DOHH2 (cell line): ENCODE measurements around the gene EIF4A3.

Source experiments
- H3F3A ChIP-seq: fragments of 200-600 bp; sonication (generic), shearing (Covaris generic); 2 replicates; pipeline ENCODE4 v1.6.0; 2016; ENCODE audit warnings: antibody characterized with exemption, mild to moderate bottlenecking; ENCODE audit not compliant: control insufficient read depth, insufficient read depth
- H3K27ac ChIP-seq: fragments of 200-600 bp; sonication (generic); 2 replicates; pipeline ENCODE4 v1.5.1; 2014; ENCODE audit warnings: low read depth, mild to moderate bottlenecking, low read length, moderate library complexity
- H3K27me3 ChIP-seq: fragments of 200-600 bp; sonication (generic); 2 replicates; pipeline ENCODE4 v1.6.1; 2014; ENCODE audit warnings: mild to moderate bottlenecking, low read length, mixed read lengths; ENCODE audit not compliant: control insufficient read depth
- H3K36me3 ChIP-seq: fragments of 200-600 bp; sonication (generic); 2 replicates; pipeline ENCODE4 v1.6.1; 2014; ENCODE audit warnings: mild to moderate bottlenecking, low read length, moderate library complexity, mixed read lengths; ENCODE audit not compliant: control insufficient read depth
- H3K4me1 ChIP-seq: fragments of 200-600 bp; sonication (generic); 2 replicates; pipeline ENCODE4 v1.6.1; 2014; ENCODE audit warnings: mild to moderate bottlenecking, low read length, mixed read lengths; ENCODE audit not compliant: control insufficient read depth
- H3K4me2 ChIP-seq: fragments of 200-600 bp; sonication (generic); 2 replicates; pipeline ENCODE4 v1.6.0; 2014; ENCODE audit warnings: mild to moderate bottlenecking, low read length, moderate library complexity
- H3K4me3 ChIP-seq: fragments of 200-600 bp; sonication (generic); 2 replicates; pipeline ENCODE4 v1.5.1; 2014; ENCODE audit warnings: mild to moderate bottlenecking, low read length, mixed read lengths
- H3K79me2 ChIP-seq: fragments of 200-600 bp; sonication (generic); 2 replicates; pipeline ENCODE4 v1.6.1; 2014; ENCODE audit warnings: mild to moderate bottlenecking, low read length, mixed read lengths; ENCODE audit not compliant: control insufficient read depth
- H3K9me2 ChIP-seq: fragments of 200-600 bp; sonication (generic); replicated peaks from 2 replicates; pipeline ENCODE4 v1.6.1; 2014; ENCODE audit warnings: mild to moderate bottlenecking, low read length, mixed read lengths; ENCODE audit not compliant: control insufficient read depth
- H3K9me3 ChIP-seq: fragments of 200-600 bp; sonication (generic); 2 replicates; pipeline ENCODE4 v1.6.1; 2014; ENCODE audit warnings: antibody characterized with exemption, low read length, mixed read lengths; ENCODE audit not compliant: control insufficient read depth, insufficient read depth
- H4K20me1 ChIP-seq: fragments of 200-600 bp; sonication (generic); 2 replicates; pipeline ENCODE4 v1.6.0; 2014; ENCODE audit warnings: low read depth, mild to moderate bottlenecking, antibody characterized with exemption, low read length, moderate library complexity; ENCODE audit not compliant: control insufficient read depth, insufficient read depth
- CTCF ChIP-seq: fragments of 200-600 bp; sonication (generic); IDR thresholded peaks from one replicate; pipeline ENCODE4 v1.5.1; 2014; ENCODE audit warnings: antibody characterized with exemption, mild to moderate bottlenecking, low read depth, low read length; ENCODE audit not compliant: poor library complexity, severe bottlenecking
- EZH2phosphoT487 ChIP-seq: fragments of 200-600 bp; sonication (generic); IDR thresholded peaks from 2 replicates; pipeline ENCODE4 v1.6.1; 2017; ENCODE audit warnings: borderline replicate concordance, mild to moderate bottlenecking, antibody characterized with exemption, low read length, moderate library complexity, mixed read lengths

Gene EIF4A3

GRCh38 chr17:80169784-80170500, 23.0 kb upstream of the EIF4A3 start, which contains the start of gene CARD14:
CARD14 (plus strand) TSS chr17:80170030; CDS start chr17:80181439, 11,409 bp downstream.
- H3F3A ChIP-seq = no peaks in the 10 kb centered on the region

GRCh38 chr17:80169107-80169506, 22.2 kb upstream of the EIF4A3 start:
- no peaks in the 10 kb centered on the region for H3K9me2 ChIP-seq
- no peak overlapping the region for H3K4me3 ChIP-seq
- H3K27me3 ChIP-seq = no peaks in the 10 kb centered on the region
- H3K79me2 ChIP-seq = no peaks in the 10 kb centered on the region
- no peaks in the 10 kb centered on the region for H3K36me3 ChIP-seq
- H3K27ac ChIP-seq = no peak overlapping the region
- H4K20me1 ChIP-seq = no peaks in the 10 kb centered on the region
- H3K4me2 ChIP-seq = no peak overlapping the region
- no peaks in the 10 kb centered on the region for H3K9me3 ChIP-seq
- H3K4me1 ChIP-seq = no peaks in the 10 kb centered on the region
- H3F3A ChIP-seq = no peaks in the 10 kb centered on the region
- TF ChIP-seq EZH2phosphoT487 = no peak
- no peak for TF ChIP-seq CTCF

More at GRCh38 chr17:80169784-80170500, 23.0 kb upstream of the EIF4A3 start, which contains the start of gene CARD14:
- Histone ChIP-seq H3K4me3 (no peak within 1 kb of the TSS), H3K4me1 (no peaks in the 10 kb centered on the region), H3K27me3 (no peaks in the 10 kb centered on the region), H4K20me1 (no peaks in the 10 kb centered on the region), H3K9me2 (no peaks in the 10 kb centered on the region), H3K27ac (no peak within 1 kb of the TSS), H3K4me2 (no peak within 1 kb of the TSS), H3K9me3 (no peaks in the 10 kb centered on the region), H3K79me2 (no peaks in the 10 kb centered on the region), H3K36me3 (no peaks in the 10 kb centered on the region)
- no peak for TF ChIP-seq EZH2phosphoT487
- no peak for TF ChIP-seq CTCF

- Histone ChIP-seq H4K20me1 (no peaks in the 10 kb centered on the region), H3K36me3 (no peaks in the 10 kb centered on the region), H3F3A (no peaks in the 10 kb centered on the region), H3K9me2 (no peaks in the 10 kb centered on the region), H3K4me1 (no peaks in the 10 kb centered on the region), H3K27me3 (no peaks in the 10 kb centered on the region), H3K4me2 (no peak overlapping the region), H3K27ac (no peak overlapping the region), H3K79me2 (no peaks in the 10 kb centered on the region), H3K9me3 (no peaks in the 10 kb centered on the region), H3K4me3 (no peak overlapping the region)
- TF ChIP-seq CTCF = no peak
- no peak for TF ChIP-seq EZH2phosphoT487
Measured at GRCh38 chr17:80168371-80168770, 21.4 kb upstream of the EIF4A3 start.
